ENCODE measurements around the gene ACER1.
A peak's percentile ranks its signal among the peaks of the same experiment; 100 is the strongest.
"Not testable (repeated sequence)": the region's sequence is repeated elsewhere in the genome, so short reads cannot be mapped to it uniquely, and the experiment has no call there.

ACER1 gene

DNA sequence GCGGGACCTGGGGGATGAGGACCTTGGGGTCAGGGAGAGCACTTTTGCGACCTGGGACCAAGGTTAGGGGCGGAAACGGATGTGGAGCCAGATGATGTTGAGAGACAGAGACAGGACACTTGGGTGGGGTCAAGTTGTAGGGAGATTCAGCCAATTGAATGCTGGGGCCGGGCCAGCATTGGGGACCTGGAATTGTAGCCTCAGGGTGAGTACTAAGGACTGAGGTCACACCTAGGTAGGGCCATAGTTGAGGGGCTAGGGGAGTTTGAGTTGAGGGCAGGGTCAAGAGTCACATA lies 40.3 kb upstream of the ACER1 start:
- H3K27ac ChIP-seq (ENCODE audit: low read depth, low read length): 0 out of 2 replicates have a peak overlapping the region, but pooled peaks have one; percentile 2

DNA sequence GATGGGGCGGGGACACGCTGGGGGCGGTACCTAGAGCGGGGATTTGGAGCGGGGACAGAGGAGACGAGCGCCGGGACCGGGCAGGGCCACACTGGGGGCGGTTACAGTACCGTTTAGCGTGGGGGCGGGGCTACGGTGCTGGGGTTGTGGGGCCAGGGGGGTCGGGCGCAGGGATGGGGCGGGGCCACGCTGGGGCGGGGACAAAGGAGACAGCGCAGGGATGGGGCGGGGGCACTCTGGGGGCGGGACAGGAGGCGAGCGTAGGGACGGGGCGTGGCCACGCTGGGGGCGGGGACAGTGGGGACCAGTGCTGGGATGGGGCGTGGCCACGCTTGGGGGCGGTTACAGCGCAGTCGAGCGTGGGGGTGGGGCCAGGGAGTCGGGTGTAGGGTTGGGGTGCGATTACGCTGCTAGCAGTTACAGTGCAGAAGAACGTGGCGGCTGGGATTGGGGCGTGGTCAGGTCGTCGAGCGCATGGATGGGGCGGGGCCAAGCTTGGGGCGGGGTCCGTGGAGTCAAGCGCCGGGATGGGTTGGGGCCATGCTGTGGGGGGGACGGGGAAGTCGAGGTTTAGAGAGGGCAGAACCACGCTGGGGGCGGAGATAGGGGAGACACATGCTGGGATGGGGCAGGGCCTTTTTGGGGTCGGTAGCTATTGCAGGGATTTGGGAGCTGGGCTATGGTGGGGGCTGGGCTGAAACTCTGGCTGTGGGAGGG lies 39.8 kb upstream of the ACER1 start:
- peaks cover 20% of the 10 kb centered on the region for H3K36me3 ChIP-seq (ENCODE audit: control insufficient read depth, insufficient read depth, low read length)
- H3K27me3 ChIP-seq (ENCODE audit: control insufficient read depth, insufficient read depth, low read length): no peaks in the 10 kb centered on the region
- peak overlapping the region; percentile 90 for H3K27ac ChIP-seq (ENCODE audit: low read depth, low read length)
- no peaks in the 10 kb centered on the region for H3K9me3 ChIP-seq (ENCODE audit: control insufficient read depth, insufficient read depth, low read depth, low read length)
- H3K4me1 ChIP-seq (ENCODE audit: control insufficient read depth, insufficient read depth, low read length): peaks cover 5% of the 10 kb centered on the region
- H3K9ac ChIP-seq (ENCODE audit: low read length): peak overlapping the region; percentile 85
- H3K4me3 ChIP-seq (ENCODE audit: low read depth, low read length): peak overlapping the region; percentile 95

More for the DNA sequence above, 40.3 kb upstream of the ACER1 start:
- no peak overlapping the region for H3K9ac ChIP-seq (ENCODE audit: low read length)
- H3K4me1 ChIP-seq (ENCODE audit: control insufficient read depth, insufficient read depth, low read length): peaks cover 5% of the 10 kb centered on the region
- no peaks in the 10 kb centered on the region for H3K27me3 ChIP-seq (ENCODE audit: control insufficient read depth, insufficient read depth, low read length)
- H3K36me3 ChIP-seq (ENCODE audit: control insufficient read depth, insufficient read depth, low read length): peaks cover 19% of the 10 kb centered on the region
- H3K9me3 ChIP-seq (ENCODE audit: control insufficient read depth, insufficient read depth, low read depth, low read length): no peaks in the 10 kb centered on the region
- H3K4me3 ChIP-seq (ENCODE audit: low read depth, low read length): peak overlapping the region; percentile 59

DNA sequence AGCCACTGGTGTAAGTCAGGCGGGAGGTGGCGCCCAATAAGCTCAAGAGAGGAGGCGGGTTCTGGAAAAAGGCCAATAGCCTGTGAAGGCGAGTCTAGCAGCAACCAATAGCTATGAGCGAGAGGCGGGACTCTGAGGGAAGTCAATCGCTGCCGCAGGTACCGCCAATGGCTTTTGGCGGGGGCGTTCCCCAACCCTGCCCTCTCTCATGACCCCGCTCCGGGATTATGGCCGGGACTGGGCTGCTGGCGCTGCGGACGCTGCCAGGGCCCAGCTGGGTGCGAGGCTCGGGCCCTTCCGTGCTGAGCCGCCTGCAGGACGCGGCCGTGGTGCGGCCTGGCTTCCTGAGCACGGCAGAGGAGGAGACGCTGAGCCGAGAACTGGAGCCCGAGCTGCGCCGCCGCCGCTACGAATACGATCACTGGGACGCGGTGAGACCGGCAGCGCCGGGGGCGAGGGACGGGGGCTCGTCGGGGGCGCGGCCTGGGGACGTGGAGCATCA lies 39.2 kb upstream of the ACER1 start, which contains the start of gene ALKBH7:
Gene ALKBH7, plus strand, starts transcription at position 201 of the 502 bp plus-strand sequence. Its CDS starts 27 bp downstream, at position 228.
- Histone ChIP-seq H3K9me3 (ENCODE audit: control insufficient read depth, insufficient read depth, low read depth, low read length) (no peaks in the 10 kb centered on the region), H3K27ac (ENCODE audit: low read depth, low read length) (peak within 1 kb of the TSS; percentile 90), H3K27me3 (ENCODE audit: control insufficient read depth, insufficient read depth, low read length) (no peaks in the 10 kb centered on the region), H3K4me3 (ENCODE audit: low read depth, low read length) (peak within 1 kb of the TSS; percentile 95), H3K4me1 (ENCODE audit: control insufficient read depth, insufficient read depth, low read length) (peaks cover 5% of the 10 kb centered on the region), H3K9ac (ENCODE audit: low read length) (peak within 1 kb of the TSS; percentile 85), H3K36me3 (ENCODE audit: control insufficient read depth, insufficient read depth, low read length) (peaks cover 26% of the 10 kb centered on the region)

DNA sequence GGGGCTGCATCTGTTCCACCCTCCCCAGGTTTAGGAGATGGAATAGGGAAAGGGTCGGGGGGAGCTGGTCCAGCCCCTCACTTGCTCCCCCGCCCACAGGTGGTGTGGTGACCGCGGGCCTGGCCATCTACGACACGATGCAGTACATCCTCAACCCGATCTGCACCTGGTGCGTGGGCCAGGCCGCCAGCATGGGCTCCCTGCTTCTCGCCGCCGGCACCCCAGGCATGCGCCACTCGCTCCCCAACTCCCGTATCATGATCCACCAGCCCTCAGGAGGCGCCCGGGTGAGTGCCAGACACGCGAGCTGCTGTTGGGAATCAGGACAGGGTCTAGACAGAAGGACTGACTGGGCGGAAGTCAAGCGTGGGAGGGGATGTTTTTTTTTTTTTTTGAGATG lies 30.9 kb upstream of the ACER1 start:
- Histone ChIP-seq H3K4me1 (ENCODE audit: control insufficient read depth, insufficient read depth, low read length) (peaks cover 3% of the 10 kb centered on the region), H3K27me3 (ENCODE audit: control insufficient read depth, insufficient read depth, low read length) (no peaks in the 10 kb centered on the region), H3K27ac (ENCODE audit: low read depth, low read length) (no peak overlapping the region), H3K36me3 (ENCODE audit: control insufficient read depth, insufficient read depth, low read length) (peaks cover 50% of the 10 kb centered on the region), H3K4me3 (ENCODE audit: low read depth, low read length) (no peak overlapping the region), H3K9ac (ENCODE audit: low read length) (no peak overlapping the region), H3K9me3 (ENCODE audit: control insufficient read depth, insufficient read depth, low read depth, low read length) (no peaks in the 10 kb centered on the region)

DNA sequence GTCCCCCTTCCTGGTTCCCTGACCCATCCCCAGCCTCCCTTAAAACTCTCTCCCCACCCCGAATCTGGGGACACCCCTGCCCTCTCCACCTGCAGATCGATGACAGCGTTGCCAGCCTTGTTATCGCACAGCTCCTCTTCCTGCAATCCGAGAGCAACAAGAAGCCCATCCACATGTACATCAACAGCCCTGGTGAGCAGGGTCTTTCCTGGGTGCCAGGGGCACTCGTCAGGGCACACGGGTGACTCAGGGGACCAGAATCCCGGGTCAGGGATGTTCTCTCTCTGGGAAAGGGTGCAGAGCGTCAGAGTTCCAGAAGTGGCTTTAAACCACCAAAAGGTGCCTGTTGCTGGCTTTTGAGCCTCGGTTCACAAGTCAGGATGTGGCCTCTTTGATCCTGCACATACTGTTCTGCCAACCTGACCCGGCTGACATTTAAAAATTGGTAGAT lies 29.0 kb upstream of the ACER1 start:
- peaks cover 9% of the 10 kb centered on the region for H3K4me1 ChIP-seq (ENCODE audit: control insufficient read depth, insufficient read depth, low read length)
- peaks cover 31% of the 10 kb centered on the region for H3K36me3 ChIP-seq (ENCODE audit: control insufficient read depth, insufficient read depth, low read length)
- no peaks in the 10 kb centered on the region for H3K9me3 ChIP-seq (ENCODE audit: control insufficient read depth, insufficient read depth, low read depth, low read length)
- H3K4me3 ChIP-seq (ENCODE audit: low read depth, low read length): peak overlapping the region; percentile 83
- H3K9ac ChIP-seq (ENCODE audit: low read length): peak overlapping the region; percentile 88
- no peak overlapping the region for H3K27ac ChIP-seq (ENCODE audit: low read depth, low read length)
- no peaks in the 10 kb centered on the region for H3K27me3 ChIP-seq (ENCODE audit: control insufficient read depth, insufficient read depth, low read length)

DNA sequence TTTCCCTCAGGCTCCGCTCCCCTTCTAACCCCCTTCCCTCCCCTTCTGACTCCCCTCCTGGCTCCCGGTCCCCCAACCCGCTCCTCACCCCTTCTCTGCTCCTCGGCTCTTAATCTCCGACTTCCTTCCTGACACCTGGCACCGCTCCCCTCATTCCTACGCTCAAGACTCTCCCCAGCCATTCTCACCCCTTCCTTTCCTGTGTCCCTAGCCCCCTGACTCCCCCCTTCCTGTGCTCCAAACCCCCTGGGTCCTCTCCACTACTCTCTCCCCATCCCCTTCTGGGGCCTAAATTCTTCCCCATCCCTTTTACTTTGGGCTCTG lies 28.6 kb upstream of the ACER1 start:
- Histone ChIP-seq H3K36me3 (ENCODE audit: control insufficient read depth, insufficient read depth, low read length) (peaks cover 29% of the 10 kb centered on the region), H3K27ac (ENCODE audit: low read depth, low read length) (peak overlapping the region; percentile 28; the same call in 1 of the 2 replicates), H3K4me1 (ENCODE audit: control insufficient read depth, insufficient read depth, low read length) (peaks cover 9% of the 10 kb centered on the region), H3K9me3 (ENCODE audit: control insufficient read depth, insufficient read depth, low read depth, low read length) (no peaks in the 10 kb centered on the region), H3K9ac (ENCODE audit: low read length) (peak overlapping the region; percentile 88), H3K4me3 (ENCODE audit: low read depth, low read length) (peak overlapping the region; percentile 83), H3K27me3 (ENCODE audit: control insufficient read depth, insufficient read depth, low read length) (no peaks in the 10 kb centered on the region)

DNA sequence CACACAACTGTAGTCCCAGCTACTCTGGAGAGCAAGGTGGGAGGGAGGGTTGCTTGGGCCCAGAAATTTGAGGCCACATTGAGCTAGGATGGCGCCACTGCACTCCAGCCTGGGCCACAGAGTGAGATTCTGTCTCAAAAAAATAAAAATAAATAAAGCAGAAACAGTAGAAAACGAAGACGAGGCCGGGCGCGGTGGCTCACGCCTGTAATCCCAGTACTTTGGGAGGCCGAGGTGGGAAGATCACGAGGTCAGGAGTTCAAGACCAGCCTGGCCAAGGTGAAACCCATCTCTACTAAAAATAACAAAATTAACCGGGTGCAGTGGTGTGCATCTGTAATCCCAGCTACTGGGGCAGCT lies 27.4 kb upstream of the ACER1 start:
- not testable (repeated sequence) for H3K27ac ChIP-seq (ENCODE audit: low read depth, low read length); H3K9ac ChIP-seq (ENCODE audit: low read length); H3K4me1 ChIP-seq (ENCODE audit: control insufficient read depth, insufficient read depth, low read length); H3K27me3 ChIP-seq (ENCODE audit: control insufficient read depth, insufficient read depth, low read length); H3K9me3 ChIP-seq (ENCODE audit: control insufficient read depth, insufficient read depth, low read depth, low read length)
- Histone ChIP-seq H3K4me3 (ENCODE audit: low read depth, low read length) (peak overlapping the region; percentile 83), H3K36me3 (ENCODE audit: control insufficient read depth, insufficient read depth, low read length) (peaks cover 20% of the 10 kb centered on the region)

DNA sequence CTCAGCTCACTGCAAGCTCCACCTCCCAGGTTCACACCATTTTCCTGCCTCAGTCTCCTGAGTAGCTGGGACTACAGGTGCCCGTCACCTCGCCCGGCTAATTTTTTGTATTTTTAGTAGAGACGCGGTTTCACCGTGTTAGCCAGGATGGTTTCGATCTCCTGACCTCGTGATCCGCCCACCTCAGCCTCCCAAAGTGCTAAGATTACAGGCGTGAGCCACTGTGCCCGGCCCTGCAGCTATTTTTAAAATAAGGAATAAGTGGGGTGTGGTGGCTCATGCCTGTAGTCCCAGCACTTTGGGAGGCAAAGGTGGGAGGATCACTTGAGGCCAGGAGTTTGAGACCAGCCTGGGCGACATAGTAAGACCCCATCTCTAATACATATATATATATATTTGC lies 27.0 kb upstream of the ACER1 start:
- H3K36me3 ChIP-seq (ENCODE audit: control insufficient read depth, insufficient read depth, low read length): peaks cover 16% of the 10 kb centered on the region
- not testable (repeated sequence) for H3K27me3 ChIP-seq (ENCODE audit: control insufficient read depth, insufficient read depth, low read length); H3K4me3 ChIP-seq (ENCODE audit: low read depth, low read length); H3K27ac ChIP-seq (ENCODE audit: low read depth, low read length); H3K9me3 ChIP-seq (ENCODE audit: control insufficient read depth, insufficient read depth, low read depth, low read length); H3K9ac ChIP-seq (ENCODE audit: low read length); H3K4me1 ChIP-seq (ENCODE audit: control insufficient read depth, insufficient read depth, low read length)

DNA sequence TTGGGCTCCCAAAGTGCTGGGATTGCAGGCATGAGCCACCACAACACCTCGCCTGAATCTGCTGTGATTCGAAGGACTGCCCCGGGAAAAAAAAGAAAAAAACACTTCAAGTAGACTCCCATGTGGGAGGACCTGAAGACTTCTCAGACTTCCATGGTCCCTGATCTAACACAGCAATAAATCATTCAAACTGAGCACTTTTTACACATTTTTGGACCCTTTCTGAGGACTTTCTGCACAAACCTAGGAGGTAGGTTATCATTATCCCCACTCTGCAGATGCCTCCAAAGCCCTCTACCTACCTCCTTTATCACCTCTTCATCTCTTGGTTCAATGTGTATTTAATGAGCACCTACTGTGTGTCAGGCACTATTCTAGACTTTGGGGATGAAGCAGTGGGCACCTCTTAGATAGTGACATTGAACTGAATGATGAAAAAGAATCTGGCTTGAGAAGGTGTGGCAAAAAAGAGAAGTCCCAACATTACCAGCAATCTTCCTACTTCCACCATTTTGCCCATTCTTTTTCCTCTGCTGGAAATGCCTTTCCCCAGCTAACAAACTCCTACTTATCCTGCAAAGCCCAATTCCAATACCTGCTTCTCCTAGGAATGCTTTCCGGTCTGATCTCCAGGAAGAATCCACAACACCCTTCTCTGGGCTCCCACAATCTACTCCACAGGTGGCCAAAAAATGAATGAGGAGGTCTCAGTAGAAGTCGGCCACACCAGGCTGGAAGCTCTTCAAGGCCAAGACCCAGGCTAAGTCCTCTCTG lies 26.3 kb upstream of the ACER1 start:
- no peak overlapping the region for H3K9ac ChIP-seq (ENCODE audit: low read length)
- H3K4me1 ChIP-seq (ENCODE audit: control insufficient read depth, insufficient read depth, low read length): peaks cover 9% of the 10 kb centered on the region
- peaks cover under 1% of the 10 kb centered on the region; the same call in 1 of the 2 replicates for H3K9me3 ChIP-seq (ENCODE audit: control insufficient read depth, insufficient read depth, low read depth, low read length)
- H3K27me3 ChIP-seq (ENCODE audit: control insufficient read depth, insufficient read depth, low read length): no peaks in the 10 kb centered on the region
- H3K27ac ChIP-seq (ENCODE audit: low read depth, low read length): no peak overlapping the region
- peaks cover 10% of the 10 kb centered on the region for H3K36me3 ChIP-seq (ENCODE audit: control insufficient read depth, insufficient read depth, low read length)
- H3K4me3 ChIP-seq (ENCODE audit: low read depth, low read length): no peak overlapping the region

DNA sequence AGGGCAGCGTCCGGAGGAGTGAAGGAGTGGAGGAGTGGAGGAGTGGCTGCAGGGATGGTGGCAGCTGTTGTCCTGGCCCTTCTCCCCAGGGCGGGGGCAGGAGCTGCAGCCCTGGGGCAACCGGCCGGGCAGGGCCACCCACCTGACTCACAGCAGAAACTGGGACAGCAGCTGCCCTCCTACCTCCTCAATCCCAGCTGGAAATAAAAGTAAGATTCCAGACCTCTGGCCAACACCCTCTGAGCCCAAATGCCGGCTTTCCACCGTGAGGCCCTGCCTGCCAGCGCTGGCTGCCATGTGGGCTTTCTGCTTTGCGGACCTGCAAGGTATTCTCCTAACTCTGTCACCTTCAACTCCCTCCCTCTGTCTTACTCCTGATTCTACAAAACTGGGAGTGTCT lies 24.6 kb upstream of the ACER1 start:
- Histone ChIP-seq H3K4me3 (ENCODE audit: low read depth, low read length) (no peak overlapping the region), H3K9ac (ENCODE audit: low read length) (no peak overlapping the region), H3K4me1 (ENCODE audit: control insufficient read depth, insufficient read depth, low read length) (peaks cover 9% of the 10 kb centered on the region), H3K9me3 (ENCODE audit: control insufficient read depth, insufficient read depth, low read depth, low read length) (peaks cover 6% of the 10 kb centered on the region; the same call in 1 of the 2 replicates), H3K36me3 (ENCODE audit: control insufficient read depth, insufficient read depth, low read length) (no peaks in the 10 kb centered on the region), H3K27me3 (ENCODE audit: control insufficient read depth, insufficient read depth, low read length) (no peaks in the 10 kb centered on the region), H3K27ac (ENCODE audit: low read depth, low read length) (no peak overlapping the region)

DNA sequence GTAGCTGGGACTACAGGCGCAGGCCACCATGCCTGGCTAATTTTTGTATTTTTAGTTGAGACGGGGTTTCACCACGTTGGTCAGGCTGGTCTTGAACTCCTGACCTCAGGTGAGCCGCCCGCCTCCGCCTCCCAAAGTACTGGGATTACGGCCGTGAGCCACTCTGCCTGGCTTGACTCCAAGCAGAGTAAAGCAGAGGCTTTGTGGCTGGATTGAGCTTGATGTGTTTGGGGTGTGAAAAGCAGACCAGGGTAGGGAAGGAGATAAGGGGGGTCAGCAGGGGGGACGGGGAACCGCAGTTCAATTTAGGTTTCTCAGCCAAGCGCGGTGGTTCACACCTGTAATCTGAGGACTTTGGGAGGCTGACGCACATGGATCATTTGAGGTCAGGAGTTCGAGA lies 23.8 kb upstream of the ACER1 start:
- H3K9me3 ChIP-seq (ENCODE audit: control insufficient read depth, insufficient read depth, low read depth, low read length): peaks cover 9% of the 10 kb centered on the region; the same call in 1 of the 2 replicates
- H3K36me3 ChIP-seq (ENCODE audit: control insufficient read depth, insufficient read depth, low read length): no peaks in the 10 kb centered on the region
- H3K4me1 ChIP-seq (ENCODE audit: control insufficient read depth, insufficient read depth, low read length): peaks cover 6% of the 10 kb centered on the region; the same call in 1 of the 2 replicates
- no peaks in the 10 kb centered on the region for H3K27me3 ChIP-seq (ENCODE audit: control insufficient read depth, insufficient read depth, low read length)
- H3K27ac ChIP-seq (ENCODE audit: low read depth, low read length): no peak overlapping the region
- no peak overlapping the region for H3K4me3 ChIP-seq (ENCODE audit: low read depth, low read length)
- H3K9ac ChIP-seq (ENCODE audit: low read length): no peak overlapping the region
